Cortex of kidney (tissue), 1 donor: ENCODE data around the gene CLN6.

Source experiments
- DNase-seq: peaks from one replicate; lab custom pipeline; 2025; lab: John Stamatoyannopoulos, UW

The CLN6 gene

DNA sequence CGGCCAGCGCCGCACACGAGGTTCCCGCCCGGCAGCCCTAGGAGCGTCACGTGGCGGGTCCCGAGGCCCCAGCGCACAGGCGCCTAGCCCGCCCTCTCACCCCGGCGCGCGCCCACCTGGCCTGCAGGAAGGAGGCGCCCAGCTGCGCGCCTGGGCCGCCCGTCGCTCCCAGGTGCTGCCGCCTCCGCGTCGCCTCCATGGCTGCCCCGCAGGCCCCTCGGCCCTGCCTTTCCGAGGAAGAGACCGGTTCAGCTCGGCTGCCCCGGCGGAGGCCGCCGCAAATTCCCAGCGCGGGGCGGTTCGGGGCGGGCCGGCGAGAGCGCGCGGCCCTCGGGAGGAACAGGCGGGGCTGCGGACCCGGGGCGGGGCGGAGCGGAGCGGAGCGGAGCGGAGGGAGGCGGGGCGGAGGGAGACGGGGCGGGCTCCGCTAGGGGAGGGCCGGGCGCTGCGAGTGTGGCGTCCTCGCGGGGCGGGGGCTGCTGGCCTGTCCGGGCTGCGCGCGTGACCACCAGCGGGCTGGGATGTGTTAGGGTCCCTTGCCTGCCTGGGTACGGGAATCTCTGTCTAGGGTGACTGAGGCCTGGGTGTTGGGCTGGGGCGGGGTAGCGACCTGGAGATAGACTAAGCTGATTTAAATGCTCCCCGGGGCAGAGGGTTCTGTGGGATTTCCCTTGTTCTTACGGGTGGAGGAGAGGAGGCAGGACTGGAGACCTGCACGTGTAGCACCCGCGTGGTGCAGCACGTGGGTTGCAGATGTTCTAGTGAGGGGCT is at the start of gene CLN6:
Gene CLN6, minus strand, starts transcription at position 343 of the 771 bp plus-strand sequence. Its CDS starts 144 bp downstream, at position 199.
- no peak for DNase-seq

DNA sequence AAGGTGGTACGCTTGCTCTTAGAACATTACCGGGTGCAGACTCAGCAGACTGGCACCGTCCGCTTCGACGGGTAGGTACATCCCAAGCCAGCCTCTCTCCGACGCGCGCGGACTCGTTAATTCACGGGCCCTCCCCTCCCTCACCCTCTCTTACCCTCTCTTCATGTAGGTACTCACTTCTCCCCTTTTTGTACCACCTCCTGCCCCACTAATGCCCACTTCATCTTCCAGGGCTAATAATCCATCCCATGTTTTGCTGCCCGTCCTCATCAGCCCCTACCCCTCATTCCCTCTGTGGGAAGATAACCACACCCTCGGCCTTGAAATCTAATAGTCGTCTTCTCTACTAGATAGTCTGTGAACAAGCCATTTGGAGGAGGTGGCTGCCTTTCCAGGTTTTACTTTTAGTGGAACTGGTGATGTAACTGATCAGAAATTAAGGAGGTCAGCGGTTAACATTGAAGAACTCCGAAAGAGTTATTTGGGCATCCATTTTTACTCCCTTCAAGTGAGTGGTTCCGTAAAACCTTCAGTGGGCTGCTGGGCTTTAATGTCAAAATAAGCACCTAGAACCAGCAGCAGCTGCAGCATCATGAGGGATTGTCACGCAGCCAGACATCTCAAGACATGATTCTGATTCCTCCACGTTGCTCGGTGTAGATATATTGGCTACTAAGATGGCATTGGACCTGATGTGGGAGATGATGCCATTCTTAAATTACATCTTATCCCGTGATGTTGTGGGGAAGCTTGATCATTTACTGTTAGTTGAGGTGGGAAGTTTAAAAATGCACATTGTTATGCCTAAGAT is 49.3 kb upstream of the CLN6 start:
- no peak for DNase-seq

DNA sequence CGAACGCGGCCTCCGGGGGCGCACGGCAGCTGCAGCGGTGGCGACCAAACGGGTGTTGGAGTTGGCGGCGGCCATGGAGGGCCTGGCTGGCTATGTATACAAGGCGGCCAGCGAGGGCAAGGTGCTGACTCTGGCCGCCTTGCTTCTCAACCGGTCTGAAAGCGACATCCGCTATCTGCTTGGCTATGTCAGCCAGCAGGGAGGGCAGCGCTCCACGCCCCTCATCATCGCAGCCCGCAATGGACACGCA is 48.7 kb upstream of the CLN6 start:
- DNase-seq: no peak

DNA sequence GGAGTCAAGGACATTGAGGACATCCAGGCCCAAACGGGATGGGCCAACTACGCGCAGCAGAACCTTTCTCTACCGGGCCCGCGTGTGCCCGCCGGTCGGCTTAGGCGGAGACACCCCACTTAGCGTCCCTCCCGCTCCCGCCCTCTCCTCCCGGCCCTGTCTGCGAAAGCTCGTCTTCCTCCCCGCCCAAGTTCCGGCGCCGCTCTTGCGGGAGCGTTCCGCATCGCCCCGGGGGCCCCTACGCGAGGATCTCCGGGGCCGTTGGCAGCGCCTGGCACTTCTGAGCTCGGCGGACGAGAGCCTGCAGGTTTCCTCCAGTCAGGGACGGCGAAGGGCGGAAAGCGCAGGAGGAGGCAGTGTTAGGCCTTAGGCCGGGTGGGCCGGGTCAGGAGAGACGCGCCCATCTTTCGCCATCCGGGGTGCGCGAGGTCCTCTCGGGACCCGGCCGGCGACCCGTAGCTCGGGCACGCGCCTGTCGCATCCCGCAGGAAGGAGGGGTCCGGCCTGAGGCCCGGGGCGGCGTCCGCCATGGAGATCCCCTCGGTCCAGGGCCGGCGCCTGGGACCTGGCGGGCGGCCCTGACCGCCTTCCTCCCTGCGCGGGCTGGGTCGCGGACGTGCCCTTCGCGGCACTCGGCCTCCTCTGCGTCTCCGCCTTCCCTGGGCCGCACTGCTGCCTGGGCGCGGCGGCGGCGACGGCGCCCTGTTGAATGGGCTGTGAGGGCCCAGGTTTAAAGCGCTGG is 48.2 kb upstream of the CLN6 start, which contains the start of gene FEM1B:
Gene FEM1B, plus strand, starts transcription at position 143 of the 742 bp plus-strand sequence. CDS start 673 bp downstream, outside the sequence.
- peak; percentile 96 for DNase-seq

DNA sequence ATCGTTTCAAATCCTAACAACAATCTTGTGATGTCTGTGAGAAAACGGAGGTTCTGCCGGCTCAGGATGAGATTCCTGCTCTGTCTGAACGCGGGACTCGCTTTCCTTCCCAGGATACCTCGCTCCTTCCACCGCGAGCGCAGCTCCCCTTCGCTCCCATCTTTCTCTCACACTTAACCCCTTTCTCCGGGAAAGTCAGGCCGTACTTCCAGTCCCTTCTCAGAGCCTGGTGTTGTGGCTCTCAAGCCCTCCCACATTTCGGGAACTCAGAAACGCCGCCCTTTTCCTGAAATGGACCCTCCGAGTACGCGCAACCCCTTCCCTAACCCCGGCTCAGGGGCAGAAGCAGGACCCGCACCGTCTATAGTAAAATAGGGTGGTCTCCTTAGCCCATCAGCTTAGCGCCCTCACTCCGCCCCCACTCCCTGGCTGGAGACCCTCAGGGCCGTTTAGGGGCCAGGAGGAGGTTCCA is 47.6 kb upstream of the CLN6 start:
- no peak for DNase-seq

DNA sequence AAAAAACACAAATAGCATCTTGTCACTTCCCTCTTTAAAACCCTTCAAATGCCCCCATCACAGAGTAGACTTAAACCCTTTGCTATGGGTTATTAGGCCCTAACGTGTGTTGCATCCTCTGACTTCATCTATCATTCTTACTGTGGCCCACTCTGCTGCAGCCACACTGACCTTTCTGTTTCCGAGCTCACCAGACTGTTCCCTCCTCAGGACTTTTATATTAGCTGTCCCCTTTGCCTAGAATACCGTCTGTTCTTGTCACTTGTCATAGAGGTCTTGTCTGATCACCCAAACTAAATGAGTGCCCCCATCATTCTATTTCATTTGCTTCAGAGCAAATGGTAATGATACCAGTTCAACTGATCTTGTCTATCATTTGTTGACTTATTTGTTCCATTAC is 47.1 kb upstream of the CLN6 start:
- no peak for DNase-seq

DNA sequence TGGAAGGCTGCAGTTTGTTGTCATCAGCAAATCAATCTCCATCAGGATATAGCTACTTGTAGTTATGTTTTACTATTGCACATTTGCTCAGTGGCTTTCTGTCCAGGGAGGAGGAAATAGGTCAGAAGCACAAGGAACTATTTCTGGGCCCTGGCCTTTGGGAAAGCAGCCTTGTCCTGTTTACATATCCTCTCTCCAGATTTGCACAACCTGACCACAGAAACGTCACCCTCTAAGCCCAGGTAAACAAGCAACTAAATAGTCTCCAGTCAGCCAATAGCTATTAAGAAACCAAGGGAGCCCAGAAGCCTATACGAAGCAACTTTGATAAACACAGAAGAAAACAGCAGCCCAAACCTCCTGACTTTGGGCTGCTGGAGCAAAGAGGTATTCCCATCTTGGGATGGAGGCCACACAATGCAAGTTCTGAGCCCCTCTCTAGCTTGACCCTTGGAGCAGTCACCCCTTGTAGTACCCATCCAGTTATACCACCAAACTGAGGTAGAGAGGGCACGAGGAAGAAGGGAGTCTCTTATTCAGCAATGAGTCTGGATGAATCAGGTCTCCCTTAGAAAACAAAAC is 45.7 kb upstream of the CLN6 start:
- no peak for DNase-seq

DNA sequence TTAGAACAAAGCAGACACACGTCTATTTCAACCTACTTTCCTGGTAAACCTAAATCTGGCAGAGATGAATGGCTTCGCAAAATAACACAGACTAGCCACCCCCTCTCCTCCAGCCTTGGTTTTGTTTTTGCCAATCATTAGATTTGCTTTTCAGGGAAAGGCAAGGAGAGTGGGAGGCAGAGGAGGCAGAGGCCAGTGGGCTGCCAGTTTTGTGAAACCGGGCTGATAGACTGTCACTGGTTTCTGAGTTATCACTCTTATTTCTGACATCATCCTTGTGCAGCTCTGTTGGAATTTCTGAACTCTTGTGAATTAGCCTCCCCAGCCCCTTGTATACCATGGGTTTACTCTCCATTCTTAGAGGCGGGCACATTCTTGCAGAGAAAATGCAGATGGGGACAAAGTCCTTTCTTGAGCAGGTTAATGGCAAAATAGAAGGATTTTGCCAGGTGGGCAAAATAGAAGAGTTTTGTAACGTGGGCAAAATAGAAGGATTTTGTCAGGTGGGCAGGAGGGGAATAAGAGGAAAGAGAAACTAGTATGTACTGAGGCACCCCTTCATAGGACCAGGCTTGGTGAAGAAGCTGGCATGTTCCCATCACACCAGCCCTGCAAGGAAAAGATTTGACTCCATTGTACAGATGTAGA is 44.8 kb upstream of the CLN6 start:
- DNase-seq: no peak

DNA sequence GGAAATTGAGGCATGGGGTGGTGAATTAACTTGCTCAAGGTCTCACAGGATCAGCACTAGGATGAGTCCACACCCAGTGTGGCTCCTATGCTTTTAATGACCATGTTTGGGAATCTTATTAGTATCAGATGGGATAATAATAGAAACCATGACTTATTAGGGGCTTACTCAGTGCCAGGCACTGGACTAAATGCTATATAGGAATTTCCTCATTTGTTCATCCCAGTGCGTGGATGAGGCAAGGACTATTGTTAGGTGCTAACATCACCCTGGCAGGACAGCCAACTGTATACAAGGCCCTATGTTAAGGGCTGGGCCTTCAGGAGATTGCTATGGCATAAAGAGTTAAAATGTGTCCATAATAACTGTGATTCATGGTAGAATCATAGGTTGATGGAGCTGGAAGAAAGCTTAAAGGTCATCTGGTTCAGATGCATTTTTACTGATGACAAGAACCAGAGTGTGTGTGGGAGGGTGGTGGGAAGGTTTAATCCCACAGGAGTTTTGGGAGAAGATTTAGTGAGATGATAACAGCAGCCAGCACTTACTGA is 43.3 kb upstream of the CLN6 start:
- no peak for DNase-seq

DNA sequence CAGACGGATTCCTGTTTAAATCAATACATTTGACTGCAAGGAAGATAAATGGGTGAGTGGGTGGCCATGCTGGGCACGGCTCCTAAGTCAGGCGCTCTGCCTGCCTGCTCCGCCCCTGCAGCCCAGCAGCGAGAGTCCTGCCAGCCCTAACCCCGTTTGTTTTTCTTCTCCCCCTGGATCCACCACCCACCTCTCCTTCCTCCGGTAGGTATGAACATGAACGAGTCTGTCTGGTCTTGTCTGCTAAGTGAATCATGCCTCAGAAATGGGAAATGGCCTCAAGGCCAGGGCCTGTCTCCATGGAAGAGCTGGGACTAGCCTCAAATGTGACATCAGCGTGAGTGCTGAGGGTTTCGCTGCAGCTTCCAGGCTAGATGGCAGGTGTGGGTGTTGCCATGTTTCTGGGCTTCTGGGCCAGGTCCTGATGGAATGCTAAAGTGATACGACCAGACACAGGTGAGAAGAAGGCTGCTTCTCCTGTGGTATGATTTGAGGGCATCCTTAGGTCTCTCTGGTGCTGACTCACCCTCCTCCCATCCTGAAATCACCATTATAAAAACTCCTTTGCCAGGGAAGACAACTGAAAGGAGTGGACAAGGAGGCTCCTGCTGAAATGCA is 42.4 kb upstream of the CLN6 start:
- DNase-seq: no peak

DNA sequence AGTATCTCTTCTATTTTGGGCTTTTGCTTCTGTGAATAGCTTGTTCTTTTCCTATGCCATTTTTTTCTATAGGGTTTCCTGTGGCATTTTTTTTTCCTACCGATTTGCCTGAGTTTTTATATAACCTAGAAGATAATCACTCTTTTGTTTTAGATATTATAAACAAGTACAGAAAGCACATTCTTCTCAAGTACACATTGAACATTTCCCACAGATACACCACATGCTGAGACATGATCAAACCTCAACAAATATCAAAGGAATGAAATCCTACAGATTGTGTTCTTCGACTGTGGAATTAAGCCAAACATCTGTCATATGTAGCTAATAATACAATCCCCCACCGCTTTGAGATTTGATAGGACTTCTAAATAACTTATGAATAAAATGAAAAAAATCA is 38.9 kb upstream of the CLN6 start:
- no peak for DNase-seq

DNA sequence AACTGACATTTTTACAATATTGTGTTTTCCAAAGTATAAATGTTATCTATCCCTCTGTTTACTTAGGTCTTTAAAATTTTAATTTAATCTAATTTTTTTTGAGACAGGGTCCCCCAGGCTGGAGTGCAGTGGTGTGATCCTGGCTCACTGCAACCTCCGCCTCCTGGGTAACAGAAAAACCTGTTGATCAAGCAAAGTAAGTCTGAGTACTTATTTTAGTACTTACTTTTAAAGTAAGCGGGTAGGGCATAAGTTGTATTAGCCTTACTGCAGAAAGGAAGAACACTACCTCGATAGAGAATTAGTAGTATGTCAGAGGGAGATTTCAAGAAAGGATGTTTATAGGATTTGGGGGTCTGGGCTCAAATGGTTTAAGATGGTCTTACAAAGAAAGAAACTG is 36.1 kb upstream of the CLN6 start:
- no peak for DNase-seq

DNA sequence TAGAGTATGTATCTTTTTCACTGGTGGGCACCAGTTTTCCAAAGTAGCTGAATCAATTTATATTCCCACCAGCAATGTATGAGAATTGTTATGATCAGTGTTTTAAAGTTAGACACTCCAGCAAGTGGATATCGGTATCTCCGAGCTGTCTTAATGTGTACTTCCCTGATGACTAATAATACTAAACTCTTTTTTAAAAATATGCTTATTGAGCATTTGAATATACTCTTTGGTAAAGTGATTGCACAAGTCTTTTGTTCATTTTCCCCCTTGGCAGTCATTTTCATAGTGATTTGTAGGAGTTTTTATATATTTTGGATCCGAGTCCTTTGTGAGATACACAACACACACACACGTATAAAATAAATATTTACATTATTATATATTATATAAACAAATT is 35.6 kb upstream of the CLN6 start:
- no peak for DNase-seq

DNA sequence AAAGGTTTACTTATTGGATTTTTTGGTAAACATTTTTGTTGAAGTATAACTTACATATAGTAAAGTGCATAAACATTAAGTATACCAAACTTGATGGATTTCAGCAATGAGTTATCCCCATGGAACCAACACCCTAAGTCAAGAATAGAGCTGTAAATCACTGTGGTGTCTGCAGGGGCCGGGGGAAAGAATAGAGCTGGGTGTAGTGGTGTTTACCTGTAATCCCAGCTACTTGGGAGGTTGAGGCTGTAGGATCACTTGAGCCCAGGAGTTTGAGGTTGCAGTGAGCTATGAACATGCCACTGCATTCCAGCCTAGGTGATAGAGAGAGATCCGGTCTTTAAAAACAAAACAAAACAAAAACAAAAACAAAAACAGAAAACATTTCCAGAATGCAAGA is 34.8 kb upstream of the CLN6 start:
- DNase-seq: no peak

DNA sequence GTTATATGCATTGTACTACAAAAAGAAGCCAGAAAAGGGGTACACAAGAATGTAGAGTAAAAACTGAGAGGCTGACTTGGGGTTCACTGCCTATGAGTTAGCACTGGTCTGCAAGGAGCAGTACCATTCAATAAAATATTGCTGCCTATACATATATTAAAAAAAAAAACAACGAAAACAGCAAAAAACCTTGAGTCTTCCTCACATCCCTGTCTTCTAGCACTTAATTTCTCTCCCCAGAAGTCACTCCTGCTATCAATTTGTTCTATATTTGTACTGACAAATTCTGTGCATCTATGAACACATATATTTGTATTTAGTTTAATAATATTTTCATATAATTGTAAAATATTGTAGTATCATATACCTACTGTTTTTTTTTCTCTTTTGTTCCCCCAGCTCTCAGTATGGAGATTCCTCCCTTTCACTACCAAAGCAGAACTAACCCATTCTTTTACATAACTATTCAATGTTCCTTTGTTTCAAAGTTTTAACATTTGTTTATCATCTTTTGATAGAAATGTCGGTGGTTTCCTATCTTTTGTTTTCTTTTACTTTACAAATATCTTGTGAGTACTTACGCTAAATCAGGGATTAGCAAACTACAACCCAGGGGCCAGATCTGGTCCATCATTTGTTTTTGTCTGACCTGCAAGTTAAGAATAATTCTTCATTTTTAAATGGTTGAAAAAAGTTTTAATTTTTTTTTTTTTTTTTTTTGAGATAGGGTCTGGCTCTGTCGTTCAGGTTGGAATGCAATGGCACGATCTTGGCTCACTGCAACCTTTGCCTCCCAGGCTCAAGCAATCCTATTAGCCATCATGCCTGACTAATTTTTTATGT is 33.2 kb upstream of the CLN6 start:
- DNase-seq: no peak

DNA sequence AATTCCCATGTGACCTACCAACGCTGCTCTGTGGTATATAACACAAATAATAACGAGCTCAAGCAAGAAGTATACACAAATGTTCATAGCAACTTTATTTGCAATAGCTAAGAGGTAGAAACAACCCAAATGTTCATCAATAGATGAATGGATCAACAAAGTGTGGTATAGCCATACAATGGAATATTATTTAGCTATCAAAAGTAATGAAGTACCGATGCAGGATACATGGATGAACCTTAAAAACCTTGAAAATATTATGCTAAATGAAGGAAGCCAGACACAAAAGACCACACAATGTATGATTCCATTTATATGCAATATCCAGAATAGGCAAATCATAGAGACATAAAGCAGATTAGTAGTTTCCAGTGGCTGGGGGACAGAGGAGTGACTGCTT is 32.5 kb upstream of the CLN6 start:
- no peak for DNase-seq

DNA sequence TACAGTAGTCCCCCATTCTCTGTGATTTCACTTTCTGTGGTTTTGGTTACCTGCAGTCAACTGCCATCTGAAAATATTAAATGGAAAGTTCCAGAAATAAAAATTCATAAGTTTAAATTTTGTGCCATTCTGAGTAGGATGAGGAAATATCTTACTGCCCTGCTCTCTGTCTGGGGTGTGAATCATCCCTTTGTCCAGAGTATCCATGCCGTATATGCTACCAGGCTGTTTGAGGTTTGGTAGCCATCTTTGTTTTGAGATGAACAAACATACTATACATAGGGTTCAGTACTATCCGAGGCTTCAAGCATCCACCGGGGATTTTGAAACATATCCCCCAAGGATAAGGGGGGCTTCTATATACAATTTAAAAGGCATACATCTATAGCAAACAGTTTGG is 31.7 kb upstream of the CLN6 start:
- no peak for DNase-seq

DNA sequence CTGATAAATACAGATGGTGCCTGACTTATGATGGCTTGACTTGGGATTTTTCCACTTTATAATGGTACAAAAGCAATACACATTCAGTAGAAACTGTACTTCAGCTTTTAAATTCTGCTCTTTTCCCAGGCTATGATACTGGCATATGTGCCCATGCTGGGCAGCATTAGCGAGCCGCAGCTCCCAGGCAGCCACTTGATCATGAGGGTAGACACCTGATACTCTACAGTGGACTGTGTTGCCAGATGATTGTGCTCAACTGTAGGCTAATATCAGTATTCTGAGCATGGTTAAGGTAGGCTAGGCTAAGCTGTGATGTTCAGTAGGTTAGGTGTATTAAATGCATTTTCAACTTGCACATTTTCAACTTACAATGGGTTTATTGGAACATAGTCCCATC is 30.4 kb upstream of the CLN6 start:
- DNase-seq: no peak

DNA sequence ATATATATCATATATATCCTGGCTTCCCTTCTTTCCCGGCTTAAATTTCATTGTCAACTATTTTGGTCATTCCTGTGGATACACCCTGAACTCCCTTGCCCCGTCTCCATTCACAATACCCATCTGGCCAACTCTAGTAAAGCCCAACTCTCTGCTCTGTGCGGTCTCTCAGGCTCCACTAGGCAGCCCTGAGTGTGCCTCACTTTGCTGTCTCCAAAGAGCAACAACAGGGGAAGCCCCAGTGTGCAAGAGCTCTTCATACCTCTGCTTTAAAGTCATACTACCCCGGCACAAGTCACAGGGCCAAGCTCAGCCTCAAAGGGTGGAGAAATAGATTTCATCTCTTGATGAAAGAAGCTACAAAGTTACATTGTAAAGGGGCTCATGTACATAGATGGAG is 29.2 kb upstream of the CLN6 start:
- DNase-seq: no peak
